ENCODE results near the gene TARBP1.

DNA sequence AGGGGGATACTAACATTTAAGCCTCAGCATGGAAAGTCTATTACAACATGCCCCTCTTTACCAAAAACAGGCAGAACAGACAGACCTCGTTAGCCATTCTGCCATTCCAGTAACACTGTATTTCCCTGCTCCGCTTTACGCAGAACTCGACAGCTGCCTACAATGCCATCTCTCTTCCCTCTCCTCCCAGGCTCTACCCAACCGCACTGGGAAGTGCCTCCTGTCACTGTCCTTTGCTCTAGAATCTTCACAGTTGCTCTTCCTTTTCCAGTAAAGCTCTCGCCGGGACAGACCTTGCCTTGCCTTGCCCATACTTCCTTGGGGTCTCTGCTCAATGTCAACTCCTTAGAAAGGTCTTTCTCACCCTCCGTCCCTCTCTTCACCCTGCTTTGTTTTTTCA lies 82.9 kb downstream of the TARBP1 start:
- TF ChIP-seq, protein P1, sequence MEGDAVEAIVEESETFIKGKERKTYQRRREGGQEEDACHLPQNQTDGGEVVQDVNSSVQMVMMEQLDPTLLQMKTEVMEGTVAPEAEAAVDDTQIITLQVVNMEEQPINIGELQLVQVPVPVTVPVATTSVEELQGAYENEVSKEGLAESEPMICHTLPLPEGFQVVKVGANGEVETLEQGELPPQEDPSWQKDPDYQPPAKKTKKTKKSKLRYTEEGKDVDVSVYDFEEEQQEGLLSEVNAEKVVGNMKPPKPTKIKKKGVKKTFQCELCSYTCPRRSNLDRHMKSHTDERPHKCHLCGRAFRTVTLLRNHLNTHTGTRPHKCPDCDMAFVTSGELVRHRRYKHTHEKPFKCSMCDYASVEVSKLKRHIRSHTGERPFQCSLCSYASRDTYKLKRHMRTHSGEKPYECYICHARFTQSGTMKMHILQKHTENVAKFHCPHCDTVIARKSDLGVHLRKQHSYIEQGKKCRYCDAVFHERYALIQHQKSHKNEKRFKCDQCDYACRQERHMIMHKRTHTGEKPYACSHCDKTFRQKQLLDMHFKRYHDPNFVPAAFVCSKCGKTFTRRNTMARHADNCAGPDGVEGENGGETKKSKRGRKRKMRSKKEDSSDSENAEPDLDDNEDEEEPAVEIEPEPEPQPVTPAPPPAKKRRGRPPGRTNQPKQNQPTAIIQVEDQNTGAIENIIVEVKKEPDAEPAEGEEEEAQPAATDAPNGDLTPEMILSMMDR (conservative IDR thresholded peaks at IDR 0.05; ENCODE audit: low read length) = no peak
- no peak for TF ChIP-seq EZH2phosphoT487 (IDR thresholded peaks at IDR 0.05; ENCODE audit: borderline replicate concordance, low read depth, low read length)

Data from OCI-LY7 (cell line).